ENCODE data around the gene NDUFB2. TPM values are rescaled to one million over a fixed set of nuclear protein-coding genes. Genes with fewer than 3 reads are reported as not detected.

The NDUFB2 gene
- total and polyA plus RNA-seq, 2 of the 13 experiments (the other 11 are each of a cell fraction or from before 2014, with no cell fraction given) = 206 to 221 TPM

- TF ChIP-seq UBTF (CRISPR knock-in tag; IDR thresholded peaks at IDR 0.05) (peak; percentile 76), MXD3 (CRISPR knock-in tag; IDR thresholded peaks at IDR 0.05) (0 out of 2 replicates have a peak, but pooled peaks have one; percentile 37), U2AF1 (optimal IDR thresholded peaks at IDR 0.05; ENCODE audit: low read depth, low read length) (no peak), PPARG (CRISPR knock-in tag; conservative IDR thresholded peaks at IDR 0.05) (no peak), ZNF446 (CRISPR knock-in tag; IDR thresholded peaks at IDR 0.05) (0 out of 2 replicates have a peak, but pooled peaks have one; percentile 49), IKZF5 (CRISPR knock-in tag; IDR thresholded peaks at IDR 0.05) (no peak), GTF2F1 (IDR thresholded peaks at IDR 0.05; ENCODE audit: low read length) (no peak), E2F5 (CRISPR knock-in tag; conservative IDR thresholded peaks at IDR 0.05) (no peak), HNF1A (IDR thresholded peaks at IDR 0.05; ENCODE audit: low read depth) (no peak), HNF1A (CRISPR knock-in tag; IDR thresholded peaks at IDR 0.05; ENCODE audit: borderline replicate concordance) (no peak), PAXIP1 (CRISPR knock-in tag; conservative IDR thresholded peaks at IDR 0.05) (no peak), NFKB2 (CRISPR knock-in tag; IDR thresholded peaks at IDR 0.05; ENCODE audit: borderline replicate concordance) (no peak), CREM (IDR thresholded peaks at IDR 0.05) (no peak), CREM (CRISPR knock-in tag; IDR thresholded peaks at IDR 0.05) (no peak)
- TF ChIP-seq, protein P1, sequence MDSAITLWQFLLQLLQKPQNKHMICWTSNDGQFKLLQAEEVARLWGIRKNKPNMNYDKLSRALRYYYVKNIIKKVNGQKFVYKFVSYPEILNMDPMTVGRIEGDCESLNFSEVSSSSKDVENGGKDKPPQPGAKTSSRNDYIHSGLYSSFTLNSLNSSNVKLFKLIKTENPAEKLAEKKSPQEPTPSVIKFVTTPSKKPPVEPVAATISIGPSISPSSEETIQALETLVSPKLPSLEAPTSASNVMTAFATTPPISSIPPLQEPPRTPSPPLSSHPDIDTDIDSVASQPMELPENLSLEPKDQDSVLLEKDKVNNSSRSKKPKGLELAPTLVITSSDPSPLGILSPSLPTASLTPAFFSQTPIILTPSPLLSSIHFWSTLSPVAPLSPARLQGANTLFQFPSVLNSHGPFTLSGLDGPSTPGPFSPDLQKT (CRISPR knock-in tag; IDR thresholded peaks at IDR 0.05; ENCODE audit: borderline replicate concordance) = no peak
Measured at GRCh38 chr7:140673063-140673773, 23.3 kb upstream of the NDUFB2 start (continued).
